ENCODE measurements around the gene ATP2B3. TPM values are rescaled to one million over a fixed set of nuclear protein-coding genes. Genes with fewer than 3 reads are reported as not detected.
"Not testable (repeated sequence)": the region's sequence is repeated elsewhere in the genome, so short reads cannot be mapped to it uniquely, and the experiment has no call there.

Gene ATP2B3
- total RNA-seq, 2 donors from 2014 or later: 0.68 to 0.85 TPM

GRCh38 chrX:153600032-153600373 is 82.6 kb downstream of the ATP2B3 start:
- TF ChIP-seq CTCF (IDR thresholded peaks at IDR 0.05): no peak
- H3K27ac ChIP-seq: no peak overlapping the region
- DNase-seq (ENCODE audit: low spot score): no peak
- H3K36me3 ChIP-seq: no peaks in the 10 kb centered on the region
- no peak for ATAC-seq (ENCODE audit: insufficient number of reproducible peaks, low FRiP score, low read depth)
- peak overlapping the region; percentile 81 for H3K4me3 ChIP-seq
- no peaks in the 10 kb centered on the region for H3K27me3 ChIP-seq (replicated peaks; ENCODE audit: insufficient read depth)
- peaks cover 0 to 17% of the 10 kb centered on the region in 2 donors for H3K4me1 ChIP-seq (ENCODE audit: control insufficient read depth in 1 of 2, low read depth in 2 of 2)
- no peaks in the 10 kb centered on the region for H3K9me3 ChIP-seq

GRCh38 chrX:153600921-153601320 is 83.5 kb downstream of the ATP2B3 start:
- Histone ChIP-seq H3K27ac (no peak overlapping the region), H3K9me3 (no peaks in the 10 kb centered on the region), H3K4me3 (no peak overlapping the region), H3K36me3 (no peaks in the 10 kb centered on the region), H3K27me3 (replicated peaks; ENCODE audit: insufficient read depth) (no peaks in the 10 kb centered on the region), H3K4me1 (ENCODE audit: control insufficient read depth in 1 of 2, low read depth in 2 of 2) (peaks cover 0 to 17% of the 10 kb centered on the region in 2 donors)
- no peak for ATAC-seq (ENCODE audit: insufficient number of reproducible peaks, low FRiP score, low read depth)
- TF ChIP-seq CTCF (IDR thresholded peaks at IDR 0.05): no peak
- DNase-seq (ENCODE audit: low spot score): no peak

- Histone ChIP-seq H3K27me3 (replicated peaks; ENCODE audit: insufficient read depth) (no peaks in the 10 kb centered on the region), H3K36me3 (no peaks in the 10 kb centered on the region), H3K4me1 (ENCODE audit: control insufficient read depth in 1 of 2, low read depth in 2 of 2) (peaks cover 0 to 17% of the 10 kb centered on the region in 2 donors), H3K27ac (no peak overlapping the region), H3K4me3 (no peak overlapping the region), H3K9me3 (no peaks in the 10 kb centered on the region)
- no peak for TF ChIP-seq CTCF (IDR thresholded peaks at IDR 0.05)
- ATAC-seq (ENCODE audit: insufficient number of reproducible peaks, low FRiP score, low read depth): no peak
- no peak for DNase-seq (ENCODE audit: low spot score)
Observed at GRCh38 chrX:153601511-153602110, 84.2 kb downstream of the ATP2B3 start.

- no peak for TF ChIP-seq CTCF (IDR thresholded peaks at IDR 0.05)
- Histone ChIP-seq H3K9me3 (no peaks in the 10 kb centered on the region), H3K27me3 (replicated peaks; ENCODE audit: insufficient read depth) (no peaks in the 10 kb centered on the region), H3K27ac (no peak overlapping the region), H3K36me3 (no peaks in the 10 kb centered on the region), H3K4me1 (ENCODE audit: control insufficient read depth in 1 of 2, low read depth in 2 of 2) (peaks cover 0 to 16% of the 10 kb centered on the region in 2 donors), H3K4me3 (no peak overlapping the region)
- DNase-seq (ENCODE audit: low spot score): no peak
- ATAC-seq (ENCODE audit: insufficient number of reproducible peaks, low FRiP score, low read depth): no peak
Observed at GRCh38 chrX:153602601-153603000, 85.2 kb downstream of the ATP2B3 start.

DNA sequence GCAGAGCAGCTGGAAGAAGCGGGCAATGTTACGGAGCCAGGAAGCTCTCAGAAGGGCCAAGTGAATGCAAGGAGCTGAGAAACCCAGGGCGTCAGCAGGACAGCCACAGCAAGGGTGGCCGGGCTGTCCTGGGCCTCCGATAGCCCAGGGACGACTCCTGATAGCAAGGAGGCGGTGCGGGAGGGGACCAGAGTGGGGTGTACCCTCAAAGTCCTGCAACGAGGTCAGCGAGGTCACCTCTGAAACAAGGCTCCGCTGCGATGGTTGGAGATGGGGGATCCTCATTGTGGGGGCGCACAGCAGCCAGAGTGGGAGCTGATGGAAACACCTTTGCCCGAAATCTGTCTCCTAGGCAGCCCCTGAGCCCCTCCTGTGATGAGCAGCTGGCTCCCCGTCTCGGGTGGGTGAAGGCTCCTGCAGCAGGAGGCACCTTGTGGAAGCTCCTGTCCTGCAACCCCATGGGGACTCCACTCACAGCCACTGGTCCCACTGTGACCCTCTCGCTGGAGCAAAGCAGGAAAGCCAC is 85.8 kb downstream of the ATP2B3 start:
- no peak for TF ChIP-seq CTCF (IDR thresholded peaks at IDR 0.05)
- no peaks in the 10 kb centered on the region for H3K9me3 ChIP-seq
- H3K27ac ChIP-seq: no peak overlapping the region
- no peak for DNase-seq (ENCODE audit: low spot score)
- no peak overlapping the region for H3K4me3 ChIP-seq
- H3K27me3 ChIP-seq (replicated peaks; ENCODE audit: insufficient read depth): no peaks in the 10 kb centered on the region
- H3K4me1 ChIP-seq (ENCODE audit: control insufficient read depth in 1 of 2, low read depth in 2 of 2): peaks cover 0 to 10% of the 10 kb centered on the region in 2 donors
- no peaks in the 10 kb centered on the region for H3K36me3 ChIP-seq
- no peak for ATAC-seq (ENCODE audit: insufficient number of reproducible peaks, low FRiP score, low read depth)

DNA sequence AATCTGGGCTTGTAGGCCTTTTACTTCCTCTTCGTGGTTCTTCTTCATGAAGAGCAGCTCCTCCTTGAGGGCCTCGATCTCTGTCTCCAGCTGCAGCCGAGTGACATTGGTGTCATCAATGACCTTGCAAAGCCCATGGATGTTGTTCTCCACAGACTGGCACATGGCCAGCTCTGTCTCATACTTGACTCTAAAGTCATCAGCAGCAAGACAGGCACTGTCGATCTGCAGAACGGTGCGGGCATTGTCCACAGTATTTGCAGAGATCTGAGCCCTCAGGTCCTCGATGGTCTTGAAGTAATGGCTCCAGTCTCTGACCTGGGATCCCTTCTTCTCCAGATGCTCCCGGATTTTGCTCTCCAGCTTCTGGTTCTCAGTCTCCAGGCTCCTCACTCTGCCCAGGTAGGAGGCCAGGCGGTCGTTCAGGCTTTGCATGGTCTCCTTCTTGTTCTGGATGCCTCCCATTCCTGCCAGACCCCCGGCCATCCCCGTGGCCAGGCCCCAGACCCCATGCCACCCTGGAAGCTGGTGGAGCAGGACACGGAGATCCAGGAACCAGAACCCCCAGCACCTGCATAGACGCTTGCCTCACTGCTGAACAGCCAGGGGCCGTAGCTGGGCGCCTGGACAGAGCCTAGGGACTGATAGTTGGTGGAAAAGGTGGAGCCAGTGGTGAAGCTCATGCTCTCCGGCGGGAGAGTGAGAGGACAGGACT is 87.4 kb downstream of the ATP2B3 start:
- H3K27ac ChIP-seq; H3K9me3 ChIP-seq; H3K4me3 ChIP-seq; H3K27me3 ChIP-seq (replicated peaks; ENCODE audit: insufficient read depth); H3K36me3 ChIP-seq; ATAC-seq (ENCODE audit: insufficient number of reproducible peaks, low FRiP score, low read depth); DNase-seq (ENCODE audit: low spot score); H3K4me1 ChIP-seq (ENCODE audit: control insufficient read depth in 1 of 2, low read depth in 2 of 2): not testable (repeated sequence)

Measured in thoracic aorta (tissue), 2 donors.